Neural progenitor cell (in vitro differentiated cells): ENCODE measurements around the gene PAK1. TPM values are rescaled to one million over a fixed set of nuclear protein-coding genes. Genes with fewer than 3 reads are reported as not detected.

ENCODE experiments used
- DNase-seq: peaks from one replicate; pipeline ENCODE4 v3.0.0-alpha.2; 2016; ENCODE audit warnings: low spot score
- H2AFZ ChIP-seq: fragments of 200-600 bp; sonication (generic); replicated peaks from 2 replicates; pipeline ENCODE4 v1.6.1; 2016; ENCODE audit warnings: antibody characterized with exemption
- H3F3A ChIP-seq: fragments of 200-600 bp; sonication (generic); 2 replicates; pipeline ENCODE4 v1.6.1; 2016; ENCODE audit warnings: antibody characterized with exemption, low read depth
- H3K27ac ChIP-seq: fragments of 200-600 bp; sonication (generic); 2 replicates; pipeline ENCODE4 v1.5.1; 2016; ENCODE audit warnings: mild to moderate bottlenecking
- H3K27me3 ChIP-seq: fragments of 200-600 bp; sonication (generic); 2 replicates; pipeline ENCODE4 v1.6.1; 2016; ENCODE audit warnings: mild to moderate bottlenecking, moderate library complexity
- H3K36me3 ChIP-seq: fragments of 200-600 bp; sonication (generic); 2 replicates; pipeline ENCODE4 v1.5.1; 2016
- H3K4me1 ChIP-seq: fragments of 200-600 bp; sonication (generic); 2 replicates; pipeline ENCODE4 v1.6.1; 2016; ENCODE audit warnings: mixed run types
- H3K4me2 ChIP-seq: fragments of 200-600 bp; sonication (generic); 2 replicates; pipeline ENCODE4 v1.6.1; 2016
- H3K4me3 ChIP-seq: fragments of 200-600 bp; sonication (generic); 2 replicates; pipeline ENCODE4 v1.5.1; 2016
- H3K79me2 ChIP-seq: fragments of 200-600 bp; sonication (generic); 2 replicates; pipeline ENCODE4 v1.6.1; 2016; ENCODE audit warnings: low read depth
- H3K9ac ChIP-seq: fragments of 200-600 bp; sonication (generic); 2 replicates; pipeline ENCODE4 v1.6.1; 2016
- H3K9me3 ChIP-seq: fragments of 200-600 bp; sonication (generic); 2 replicates; pipeline ENCODE4 v1.5.1; 2016; ENCODE audit warnings: low read depth
- H4K20me1 ChIP-seq: fragments of 200-600 bp; sonication (generic); 2 replicates; pipeline ENCODE4 v1.6.1; 2016; ENCODE audit warnings: low read depth
- H3K27ac Mint-ChIP-seq: 3 replicates; pipeline ENCODE4 v1.8.0; 2021; ENCODE audit warnings: mixed read lengths
- H3K27me3 Mint-ChIP-seq: 2 replicates; pipeline ENCODE4 v1.8.0; 2022; ENCODE audit warnings: low read depth, mild to moderate bottlenecking, inconsistent platforms, moderate library complexity, mixed read lengths; ENCODE audit not compliant: insufficient read depth
- H3K36me3 Mint-ChIP-seq: 3 replicates; pipeline ENCODE4 v1.8.0; 2021; ENCODE audit warnings: mixed read lengths
- H3K4me1 Mint-ChIP-seq: 3 replicates; pipeline ENCODE4 v1.8.0; 2021; ENCODE audit warnings: mixed read lengths
- H3K4me3 Mint-ChIP-seq: 3 replicates; pipeline ENCODE4 v1.8.0; 2021; ENCODE audit warnings: mild to moderate bottlenecking, moderate library complexity, mixed read lengths
- H3K9me3 Mint-ChIP-seq: 3 replicates; pipeline ENCODE4 v1.8.0; 2020; ENCODE audit warnings: mixed read lengths
- CTCF ChIP-seq: fragments of 200-600 bp; sonication (generic); IDR thresholded peaks from 2 replicates; pipeline ENCODE4 v1.5.1; 2017; ENCODE audit warnings: antibody characterized with exemption, mild to moderate bottlenecking
- EZH2 ChIP-seq: fragments of 200-600 bp; sonication (generic); IDR thresholded peaks from 2 replicates; pipeline ENCODE4 v1.6.1; 2017; ENCODE audit warnings: antibody characterized with exemption, mild to moderate bottlenecking, moderate library complexity
- EZH2phosphoT487 ChIP-seq: fragments of 200-600 bp; sonication (generic); IDR thresholded peaks from 2 replicates; pipeline ENCODE4 v1.6.1; 2017; ENCODE audit warnings: antibody characterized with exemption
- total RNA-seq: library from RNA; depleted of rRNA; stranded (reverse); fragments of >200 nt; gene quantifications from 2 replicates; pipeline ENCODE4 v1.2.3, GENCODE V29; 2015; ENCODE audit warnings: low replicate concordance

The PAK1 gene
- total RNA-seq, 1 donor from 2014 or later, result 52.1 TPM

DNA sequence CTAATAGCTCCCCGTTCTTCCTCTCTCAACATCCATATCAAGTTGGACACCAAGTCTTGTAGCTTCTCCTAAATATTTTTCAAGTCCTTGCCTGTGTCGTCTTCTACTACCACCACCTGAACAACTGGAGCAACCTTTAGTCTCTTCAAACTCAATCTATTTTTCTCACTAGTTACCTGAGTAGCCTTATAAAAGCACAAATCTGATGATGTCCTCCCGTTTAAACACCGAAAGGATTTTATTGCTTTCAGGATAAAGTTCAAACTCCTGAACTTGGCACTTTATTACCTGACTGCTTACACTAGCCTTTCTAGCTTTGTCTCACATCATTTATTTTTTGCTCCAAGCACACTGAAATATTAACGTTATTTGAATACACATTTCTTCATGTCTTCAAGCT lies 1.3 kb upstream of the PAK1 start:
- Histone ChIP-seq H3K36me3 (no peaks in the 10 kb centered on the region), H3K4me1 (peaks cover 26% of the 10 kb centered on the region), H3K79me2 (peaks cover 23% of the 10 kb centered on the region), H3K27me3 (no peaks in the 10 kb centered on the region), H3K4me3 (no peak overlapping the region), H3F3A (peaks cover 42% of the 10 kb centered on the region), H4K20me1 (peaks cover 4% of the 10 kb centered on the region), H3K9me3 (no peaks in the 10 kb centered on the region), H3K4me2 (no peak overlapping the region), H3K9ac (no peak overlapping the region), H3K27ac (no peak overlapping the region), H2AFZ (peak overlapping the region; percentile 100)
- Mint-ChIP-seq H3K4me1 (peaks cover 30% of the 10 kb centered on the region), H3K36me3 (no peaks in the 10 kb centered on the region), H3K27ac (no peak overlapping the region), H3K4me3 (peak overlapping the region; percentile 42), H3K9me3 (no peaks in the 10 kb centered on the region), H3K27me3 (no peaks in the 10 kb centered on the region)
- TF ChIP-seq EZH2 (no peak), EZH2phosphoT487 (no peak), CTCF (no peak)
- DNase-seq, result no peak

GRCh38 chr11:77474684-77475060 lies 778 bp upstream of the PAK1 start:
- H3K36me3 Mint-ChIP-seq, result no peaks in the 10 kb centered on the region
- peaks cover 31% of the 10 kb centered on the region for H3K4me1 ChIP-seq
- no peaks in the 10 kb centered on the region for H3K9me3 ChIP-seq
- peaks cover 4% of the 10 kb centered on the region for H4K20me1 ChIP-seq
- peak overlapping the region; percentile 79 for H3K4me3 ChIP-seq
- peaks cover 46% of the 10 kb centered on the region for H3F3A ChIP-seq
- peaks cover 32% of the 10 kb centered on the region for H3K4me1 Mint-ChIP-seq
- H2AFZ ChIP-seq, result peak overlapping the region; percentile 100
- no peaks in the 10 kb centered on the region for H3K9me3 Mint-ChIP-seq
- no peak for DNase-seq
- no peak overlapping the region for H3K9ac ChIP-seq
- H3K4me2 ChIP-seq, result peak overlapping the region; percentile 91
- peak overlapping the region; percentile 86 for H3K27ac Mint-ChIP-seq
- peaks cover 28% of the 10 kb centered on the region for H3K79me2 ChIP-seq
- H3K4me3 Mint-ChIP-seq, result peak overlapping the region; percentile 88
- H3K27ac ChIP-seq, result peak overlapping the region; percentile 32
- no peaks in the 10 kb centered on the region for H3K36me3 ChIP-seq
- no peaks in the 10 kb centered on the region for H3K27me3 ChIP-seq
- no peak for TF ChIP-seq EZH2phosphoT487
- no peak for TF ChIP-seq CTCF
- TF ChIP-seq EZH2, result no peak
- no peaks in the 10 kb centered on the region for H3K27me3 Mint-ChIP-seq

DNA sequence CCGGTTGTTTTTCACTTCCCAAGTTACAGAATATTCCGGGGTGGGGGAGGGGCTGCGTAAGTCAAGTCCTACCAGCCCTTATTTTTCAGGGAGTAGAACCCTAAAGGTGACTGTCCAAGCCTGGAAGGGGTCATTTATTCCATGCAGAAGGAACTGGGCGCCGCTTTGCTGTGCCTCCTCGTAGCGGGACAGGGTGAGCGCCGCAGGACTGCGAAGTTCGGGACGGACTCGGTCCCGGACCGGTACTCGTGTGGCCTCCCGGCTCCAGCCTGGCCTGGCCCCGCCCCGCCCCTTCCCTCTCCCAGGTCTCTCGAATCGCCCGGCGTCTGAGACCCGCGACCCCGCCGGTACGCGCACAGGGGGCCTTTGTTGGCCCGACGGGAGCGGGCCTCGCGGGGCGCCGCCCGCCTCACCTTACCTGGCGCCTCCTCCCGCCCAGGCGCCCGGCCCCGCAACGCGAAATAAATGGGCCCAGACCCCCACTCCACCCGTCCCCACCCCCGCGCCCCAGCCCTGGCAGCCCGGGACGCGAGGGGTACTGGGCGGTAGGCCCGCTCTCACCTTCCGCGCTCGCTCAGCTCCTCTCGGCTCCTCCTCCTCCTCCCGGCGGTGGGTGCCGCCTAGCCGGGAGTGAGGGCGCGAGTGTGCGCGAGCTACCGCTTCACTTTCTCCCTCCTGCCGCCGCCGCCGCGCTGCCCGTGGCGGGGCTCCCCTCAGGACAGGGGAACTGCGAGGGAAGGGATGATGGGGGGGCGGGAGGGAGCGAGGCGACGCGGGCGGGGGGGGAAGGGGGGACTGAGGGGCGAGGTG lies 698 bp downstream of the PAK1 start:
- H3K27ac Mint-ChIP-seq, result peak overlapping the region; percentile 65
- no peak overlapping the region for H3K27ac ChIP-seq

More for the DNA sequence above, 698 bp downstream of the PAK1 start:
- peak overlapping the region; percentile 91 for H3K4me2 ChIP-seq
- Mint-ChIP-seq H3K9me3 (no peaks in the 10 kb centered on the region), H3K27me3 (no peaks in the 10 kb centered on the region), H3K36me3 (no peaks in the 10 kb centered on the region), H3K4me1 (peaks cover 41% of the 10 kb centered on the region), H3K4me3 (peak overlapping the region; percentile 93)
- TF ChIP-seq EZH2phosphoT487 (no peak), CTCF (no peak), EZH2 (peak; percentile 25)
- no peaks in the 10 kb centered on the region for H3K36me3 ChIP-seq
- peak overlapping the region; percentile 41 for H3K9ac ChIP-seq
- no peaks in the 10 kb centered on the region for H3K9me3 ChIP-seq
- H2AFZ ChIP-seq, result peak overlapping the region; percentile 100
- H3K27me3 ChIP-seq, result no peaks in the 10 kb centered on the region
- peak; percentile 75 for DNase-seq
- peaks cover 46% of the 10 kb centered on the region for H3F3A ChIP-seq
- H4K20me1 ChIP-seq, result peaks cover 7% of the 10 kb centered on the region
- H3K4me1 ChIP-seq, result peaks cover 38% of the 10 kb centered on the region
- H3K4me3 ChIP-seq, result peak overlapping the region; percentile 79
- peaks cover 43% of the 10 kb centered on the region for H3K79me2 ChIP-seq
